GM12801 (cell line): ENCODE results near the gene HSD17B8.

ENCODE experiments used
- TF ChIP-seq, protein P1 (sequence below): IDR thresholded peaks from one replicate; pipeline ENCODE4 v1.5.1; 2011; ENCODE audit warnings: control low read depth; ENCODE audit not compliant: insufficient read length; ENCODE audit errors: extremely low read depth

Gene HSD17B8

DNA sequence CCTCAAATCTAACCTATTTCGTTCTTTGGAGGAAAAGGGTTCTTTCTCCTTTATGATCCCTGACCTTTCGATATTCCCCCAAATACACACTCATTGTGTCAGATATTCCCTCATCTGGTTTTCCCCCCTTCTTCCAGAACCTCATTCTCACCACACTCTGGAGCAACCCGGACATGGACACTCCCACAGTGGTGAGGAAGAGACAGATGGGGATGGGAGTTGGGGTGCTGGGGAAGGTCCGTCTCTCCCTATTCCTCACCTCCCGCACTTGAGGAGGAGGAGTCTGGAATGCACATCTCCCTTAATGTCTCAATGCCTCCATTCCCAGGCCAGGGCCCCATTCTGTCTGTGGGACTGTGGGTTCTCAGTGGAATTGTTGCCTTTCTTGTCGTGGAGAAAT, 2.5 kb upstream of the HSD17B8 start:
- TF ChIP-seq, protein P1, sequence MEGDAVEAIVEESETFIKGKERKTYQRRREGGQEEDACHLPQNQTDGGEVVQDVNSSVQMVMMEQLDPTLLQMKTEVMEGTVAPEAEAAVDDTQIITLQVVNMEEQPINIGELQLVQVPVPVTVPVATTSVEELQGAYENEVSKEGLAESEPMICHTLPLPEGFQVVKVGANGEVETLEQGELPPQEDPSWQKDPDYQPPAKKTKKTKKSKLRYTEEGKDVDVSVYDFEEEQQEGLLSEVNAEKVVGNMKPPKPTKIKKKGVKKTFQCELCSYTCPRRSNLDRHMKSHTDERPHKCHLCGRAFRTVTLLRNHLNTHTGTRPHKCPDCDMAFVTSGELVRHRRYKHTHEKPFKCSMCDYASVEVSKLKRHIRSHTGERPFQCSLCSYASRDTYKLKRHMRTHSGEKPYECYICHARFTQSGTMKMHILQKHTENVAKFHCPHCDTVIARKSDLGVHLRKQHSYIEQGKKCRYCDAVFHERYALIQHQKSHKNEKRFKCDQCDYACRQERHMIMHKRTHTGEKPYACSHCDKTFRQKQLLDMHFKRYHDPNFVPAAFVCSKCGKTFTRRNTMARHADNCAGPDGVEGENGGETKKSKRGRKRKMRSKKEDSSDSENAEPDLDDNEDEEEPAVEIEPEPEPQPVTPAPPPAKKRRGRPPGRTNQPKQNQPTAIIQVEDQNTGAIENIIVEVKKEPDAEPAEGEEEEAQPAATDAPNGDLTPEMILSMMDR, result no peak

DNA sequence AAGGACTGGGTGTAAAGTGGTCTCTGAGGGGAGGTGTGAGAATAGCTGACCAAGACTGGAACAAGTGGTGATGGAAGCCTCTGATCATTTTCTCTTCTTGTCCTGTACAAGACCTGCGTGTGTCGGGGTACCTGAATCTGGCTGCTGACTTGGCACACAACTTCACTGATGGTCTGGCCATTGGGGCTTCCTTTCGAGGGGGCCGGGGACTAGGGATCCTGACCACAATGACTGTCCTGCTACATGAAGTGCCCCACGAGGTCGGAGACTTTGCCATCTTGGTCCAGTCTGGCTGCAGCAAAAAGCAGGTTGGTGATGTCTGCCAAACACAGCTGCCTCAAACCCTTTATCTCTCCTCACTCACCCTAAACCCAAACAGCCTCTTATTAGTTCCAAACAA, 1.7 kb upstream of the HSD17B8 start:
- TF ChIP-seq, protein P1, result no peak

DNA sequence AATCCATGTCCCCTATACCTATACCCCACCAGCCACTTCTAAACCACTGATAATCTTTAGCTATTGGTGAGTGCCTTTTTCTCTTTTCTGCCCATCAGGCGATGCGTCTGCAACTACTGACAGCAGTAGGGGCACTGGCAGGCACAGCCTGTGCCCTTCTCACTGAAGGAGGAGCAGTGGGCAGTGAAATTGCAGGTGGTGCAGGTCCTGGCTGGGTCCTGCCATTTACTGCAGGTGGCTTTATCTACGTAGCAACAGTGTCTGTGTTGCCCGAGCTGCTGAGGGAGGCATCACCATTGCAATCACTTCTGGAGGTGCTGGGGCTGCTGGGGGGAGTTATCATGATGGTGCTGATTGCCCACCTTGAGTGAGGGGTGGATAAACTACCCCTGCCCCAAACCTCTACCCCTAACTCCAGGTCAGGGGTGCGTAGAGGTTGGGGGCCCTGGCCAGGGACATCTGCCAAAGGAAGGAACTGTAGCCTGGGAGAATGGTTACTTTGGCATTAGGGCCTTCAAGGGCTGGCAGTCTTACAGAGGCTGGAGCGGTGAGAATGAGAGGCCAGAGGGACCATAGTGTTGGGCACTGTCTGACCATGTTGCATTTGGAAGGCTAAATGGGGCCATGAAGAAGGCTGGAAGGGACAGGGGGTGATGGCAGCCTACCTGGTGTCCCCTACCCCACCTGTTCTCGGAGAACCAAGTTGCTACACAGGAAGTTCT, 851 bp upstream of the HSD17B8 start:
- TF ChIP-seq, protein P1, result no peak

DNA sequence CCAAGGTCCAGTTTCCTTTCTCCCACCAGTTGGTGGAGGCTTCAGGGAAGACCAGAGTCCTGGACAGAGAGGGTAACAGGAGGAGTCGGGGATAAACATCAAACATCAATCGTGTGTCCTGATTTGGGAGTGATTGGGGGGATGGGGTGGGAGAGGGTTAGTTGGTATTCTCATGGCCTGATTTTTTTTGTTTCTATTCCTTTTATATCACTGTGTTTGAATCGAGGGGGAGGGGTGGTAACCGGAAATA, 365 bp upstream of the HSD17B8 start:
- TF ChIP-seq, protein P1, result no peak

DNA sequence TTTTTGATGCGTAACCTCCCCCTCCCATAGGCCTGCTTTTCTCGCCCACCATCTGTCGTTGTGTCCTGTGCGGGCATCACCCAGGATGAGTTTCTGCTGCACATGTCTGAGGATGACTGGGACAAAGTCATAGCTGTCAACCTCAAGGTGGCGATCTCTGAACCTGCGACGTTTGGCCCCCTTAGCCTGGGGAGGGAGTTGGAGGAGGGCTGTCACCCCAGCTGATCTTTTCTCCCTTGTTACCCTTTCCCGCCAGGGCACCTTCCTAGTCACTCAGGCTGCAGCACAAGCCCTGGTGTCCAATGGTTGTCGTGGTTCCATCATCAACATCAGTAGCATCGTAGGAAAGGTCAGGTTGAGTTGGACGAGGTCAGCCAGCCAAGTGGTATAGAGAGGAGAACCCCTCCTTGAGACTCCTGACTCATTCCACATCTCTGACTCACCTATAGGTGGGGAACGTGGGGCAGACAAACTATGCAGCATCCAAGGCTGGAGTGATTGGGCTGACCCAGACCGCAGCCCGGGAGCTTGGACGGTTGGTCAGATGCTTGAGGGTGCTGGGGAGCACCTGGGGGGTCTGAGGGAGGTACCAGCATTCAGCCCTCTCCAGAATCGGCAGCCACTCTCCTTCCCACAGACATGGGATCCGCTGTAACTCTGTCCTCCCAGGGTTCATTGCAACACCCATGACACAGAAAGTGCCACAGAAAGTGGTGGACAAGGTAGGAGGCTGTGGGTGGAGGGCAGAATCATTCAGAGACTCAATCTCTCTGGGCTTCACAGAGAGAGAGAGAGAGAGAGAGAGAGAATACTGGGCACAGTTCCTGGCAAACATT, 954 bp downstream of the HSD17B8 start:
- TF ChIP-seq, protein P1, result no peak

DNA sequence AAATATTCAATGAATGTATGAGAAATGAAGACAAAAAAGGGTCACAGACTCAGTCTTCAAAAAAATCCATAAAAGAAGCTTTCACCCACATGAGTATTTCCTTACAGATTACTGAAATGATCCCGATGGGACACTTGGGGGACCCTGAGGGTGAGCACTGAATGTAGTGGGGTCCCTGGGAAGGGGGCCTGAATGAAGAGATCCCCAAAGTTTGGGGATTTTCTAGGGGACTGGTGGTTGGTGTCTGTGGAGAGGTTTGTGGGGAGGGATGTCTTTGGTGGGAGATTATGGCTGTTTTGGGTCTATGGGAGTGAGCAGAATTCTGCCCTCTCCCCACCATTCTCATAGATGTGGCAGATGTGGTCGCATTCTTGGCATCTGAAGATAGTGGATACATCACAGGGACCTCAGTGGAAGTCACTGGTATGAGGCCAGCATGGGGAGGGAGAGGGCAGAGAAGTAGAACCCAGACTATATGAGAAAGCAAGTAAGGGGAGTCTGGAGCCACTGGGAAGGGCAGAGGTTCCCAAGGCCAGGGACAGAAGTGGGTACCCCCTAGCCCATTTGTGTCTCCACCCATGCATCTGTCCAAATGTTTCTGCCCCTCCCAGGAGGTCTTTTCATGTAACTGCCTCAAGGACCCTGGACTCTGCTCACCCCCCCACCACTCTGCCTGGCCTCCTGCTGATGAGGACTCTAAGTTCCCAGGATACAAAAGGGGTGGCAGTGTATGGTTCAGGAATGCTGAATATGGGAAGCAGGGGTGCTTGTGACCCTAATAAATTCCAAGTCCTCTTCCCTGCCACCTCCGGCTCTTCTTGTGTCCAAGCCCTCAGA, 1.8 kb downstream of the HSD17B8 start:
- TF ChIP-seq, protein P1, result no peak

DNA sequence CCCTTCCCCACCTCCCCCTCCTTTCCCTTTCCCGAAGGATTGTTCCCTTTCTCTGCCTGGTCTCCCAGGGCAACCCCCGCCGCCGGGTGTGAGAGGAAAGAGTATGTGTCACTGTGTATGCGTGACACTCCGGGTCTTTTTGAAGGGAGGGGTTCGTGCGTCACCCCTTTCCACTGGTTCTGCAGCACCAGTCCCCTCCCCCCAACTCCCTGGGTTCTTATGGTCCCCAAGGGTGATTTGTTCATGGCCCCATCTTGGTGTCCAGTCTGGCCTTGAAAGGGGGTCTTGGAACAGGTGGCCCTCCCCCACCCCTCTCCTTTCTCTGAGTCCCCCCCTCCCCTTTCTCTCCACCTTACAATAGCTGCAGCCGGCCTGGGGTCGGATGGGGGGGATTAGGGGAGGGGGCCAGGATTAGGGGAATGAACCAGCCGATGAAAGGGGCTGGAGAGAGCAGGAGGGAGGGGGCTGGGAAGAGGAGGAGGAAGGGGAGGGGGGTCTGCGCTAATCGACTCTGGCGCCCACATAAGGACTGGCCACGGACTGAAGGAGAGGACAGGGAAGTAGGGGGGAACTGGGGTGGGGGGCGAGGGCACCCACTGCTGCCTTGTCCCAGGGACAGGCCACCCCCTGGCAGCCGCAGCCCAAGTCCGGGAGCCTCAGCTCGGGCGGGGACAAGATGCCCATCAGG, 2.6 kb downstream of the HSD17B8 start:
- TF ChIP-seq, protein P1, result no peak
